ENCODE data around the gene HPSE.
"Not testable (repeated sequence)": the region's sequence is repeated elsewhere in the genome, so short reads cannot be mapped to it uniquely, and the experiment has no call there.

The HPSE gene

GRCh38 chr4:83329521-83330110 lies 5.0 kb downstream of the HPSE start:
- DNase-seq = no peak

GRCh38 chr4:83328521-83329187 lies 6.0 kb downstream of the HPSE start:
- no peak for DNase-seq

- no peak for DNase-seq
Observed at GRCh38 chr4:83326546-83326945, 8.1 kb downstream of the HPSE start.

- DNase-seq = not testable (repeated sequence)
Observed at GRCh38 chr4:83325306-83325705, 9.3 kb downstream of the HPSE start.

GRCh38 chr4:83323136-83323535 lies 11.5 kb downstream of the HPSE start:
- no peak for DNase-seq

GRCh38 chr4:83320548-83320947 lies 14.1 kb downstream of the HPSE start:
- DNase-seq = no peak

- no peak for DNase-seq
Observed at GRCh38 chr4:83318666-83319065, 16.0 kb downstream of the HPSE start.

GRCh38 chr4:83317671-83318070 lies 17.0 kb downstream of the HPSE start:
- DNase-seq = no peak

- no peak for DNase-seq
Observed at GRCh38 chr4:83316459-83317165, 18.0 kb downstream of the HPSE start.

GRCh38 chr4:83315341-83315870 lies 19.2 kb downstream of the HPSE start:
- no peak for DNase-seq

- no peak for DNase-seq
Observed at GRCh38 chr4:83308672-83309071, 26.0 kb downstream of the HPSE start.

- no peak for DNase-seq
Observed at GRCh38 chr4:83307920-83308319, 26.7 kb downstream of the HPSE start.

- no peak for DNase-seq
Observed at GRCh38 chr4:83305187-83305586, 29.5 kb downstream of the HPSE start.

- DNase-seq = no peak
Observed at GRCh38 chr4:83297548-83298260, 36.9 kb downstream of the HPSE start.

GRCh38 chr4:83293305-83294046 lies 41.2 kb downstream of the HPSE start:
- no peak for DNase-seq

GRCh38 chr4:83290059-83290774 lies 44.4 kb downstream of the HPSE start:
- DNase-seq = not testable (repeated sequence)

GRCh38 chr4:83288381-83288780 lies 46.3 kb downstream of the HPSE start:
- DNase-seq = not testable (repeated sequence)

GRCh38 chr4:83285055-83285407 lies 49.6 kb downstream of the HPSE start:
- DNase-seq = no peak

GRCh38 chr4:83284193-83285054 lies 50.2 kb downstream of the HPSE start, which contains the start of gene COQ2:
Gene COQ2, minus strand, starts transcription at chr4:83284798. Its CDS starts 34 bp downstream, at chr4:83284764.
- DNase-seq = peak; percentile 98

GRCh38 chr4:83283181-83283580 lies 51.5 kb downstream of the HPSE start:
- DNase-seq = no peak

- DNase-seq = peak; percentile 64
Observed at GRCh38 chr4:83282049-83282535, 52.6 kb downstream of the HPSE start.
